PFSK-1 (cell line): ENCODE results near the gene MCM8.

Experiments used
- FOXP2 ChIP-seq: optimal IDR thresholded peaks from 2 replicates; pipeline ENCODE3; 2011; ENCODE audit warnings: borderline replicate concordance, control low read depth, inconsistent platforms; ENCODE audit not compliant: insufficient read depth; ENCODE audit errors: extremely low read length, extremely low read depth
- POLR2AphosphoS5 ChIP-seq: IDR thresholded peaks from 2 replicates; pipeline ENCODE4 v1.6.1; 2012; ENCODE audit warnings: low read depth, mild to moderate bottlenecking, control low read depth, low read length, moderate library complexity
- SIN3A ChIP-seq: IDR thresholded peaks from 2 replicates; pipeline ENCODE4 v1.6.1; 2012; ENCODE audit warnings: mild to moderate bottlenecking, low read length, moderate library complexity, borderline replicate concordance; ENCODE audit not compliant: insufficient read depth
- TAF1 ChIP-seq: IDR thresholded peaks from 2 replicates; pipeline ENCODE4 v1.6.1; 2012; ENCODE audit warnings: low read length, control low read depth, borderline replicate concordance; ENCODE audit not compliant: insufficient read depth
- TF ChIP-seq, protein P1 (sequence below), 2 experiments: IDR thresholded peaks; 2 replicates each; pipeline versions ENCODE4 v1.6.1 to v1.8.0; 2011 to 2012; ENCODE audit warnings: low read depth in 2 of 2, low read length in 2 of 2, control low read depth in 1 of 2, inconsistent platforms in 1 of 2, mild to moderate bottlenecking in 1 of 2, moderate library complexity in 1 of 2; ENCODE audit not compliant: insufficient read depth in 1 of 2

Gene MCM8

DNA sequence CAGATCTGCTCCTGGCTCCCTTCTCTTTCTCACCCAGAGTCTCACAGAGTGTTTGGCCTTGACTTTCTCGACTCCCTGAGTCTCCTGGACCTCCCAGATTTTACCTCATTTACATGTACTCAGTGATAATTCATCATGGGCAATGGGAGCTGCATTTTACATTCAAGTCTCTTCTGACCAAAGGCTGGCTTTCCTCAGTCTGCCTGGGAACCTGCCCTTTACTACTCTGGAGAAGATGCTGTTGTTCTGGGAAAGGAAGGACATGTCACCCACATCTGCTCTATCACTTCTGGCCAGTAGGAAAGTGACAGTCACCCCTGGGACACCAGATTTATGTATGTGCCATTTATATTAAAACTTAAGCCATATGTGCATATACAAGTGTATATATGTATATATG lies 96.0 kb downstream of the MCM8 start:
- TF ChIP-seq SIN3A: no peak
- TF ChIP-seq, protein P1, sequence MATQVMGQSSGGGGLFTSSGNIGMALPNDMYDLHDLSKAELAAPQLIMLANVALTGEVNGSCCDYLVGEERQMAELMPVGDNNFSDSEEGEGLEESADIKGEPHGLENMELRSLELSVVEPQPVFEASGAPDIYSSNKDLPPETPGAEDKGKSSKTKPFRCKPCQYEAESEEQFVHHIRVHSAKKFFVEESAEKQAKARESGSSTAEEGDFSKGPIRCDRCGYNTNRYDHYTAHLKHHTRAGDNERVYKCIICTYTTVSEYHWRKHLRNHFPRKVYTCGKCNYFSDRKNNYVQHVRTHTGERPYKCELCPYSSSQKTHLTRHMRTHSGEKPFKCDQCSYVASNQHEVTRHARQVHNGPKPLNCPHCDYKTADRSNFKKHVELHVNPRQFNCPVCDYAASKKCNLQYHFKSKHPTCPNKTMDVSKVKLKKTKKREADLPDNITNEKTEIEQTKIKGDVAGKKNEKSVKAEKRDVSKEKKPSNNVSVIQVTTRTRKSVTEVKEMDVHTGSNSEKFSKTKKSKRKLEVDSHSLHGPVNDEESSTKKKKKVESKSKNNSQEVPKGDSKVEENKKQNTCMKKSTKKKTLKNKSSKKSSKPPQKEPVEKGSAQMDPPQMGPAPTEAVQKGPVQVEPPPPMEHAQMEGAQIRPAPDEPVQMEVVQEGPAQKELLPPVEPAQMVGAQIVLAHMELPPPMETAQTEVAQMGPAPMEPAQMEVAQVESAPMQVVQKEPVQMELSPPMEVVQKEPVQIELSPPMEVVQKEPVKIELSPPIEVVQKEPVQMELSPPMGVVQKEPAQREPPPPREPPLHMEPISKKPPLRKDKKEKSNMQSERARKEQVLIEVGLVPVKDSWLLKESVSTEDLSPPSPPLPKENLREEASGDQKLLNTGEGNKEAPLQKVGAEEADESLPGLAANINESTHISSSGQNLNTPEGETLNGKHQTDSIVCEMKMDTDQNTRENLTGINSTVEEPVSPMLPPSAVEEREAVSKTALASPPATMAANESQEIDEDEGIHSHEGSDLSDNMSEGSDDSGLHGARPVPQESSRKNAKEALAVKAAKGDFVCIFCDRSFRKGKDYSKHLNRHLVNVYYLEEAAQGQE (IDR thresholded peaks at IDR 0.05; ENCODE audit: insufficient read depth in 1 of 2, low read depth in 2 of 2, low read length in 2 of 2): no peak
- TF ChIP-seq POLR2AphosphoS5: no peak
- TF ChIP-seq TAF1: no peak
- TF ChIP-seq FOXP2: no peak

- TF ChIP-seq TAF1: no peak
- no peak for TF ChIP-seq POLR2AphosphoS5
Measured at GRCh38 chr20:6048391-6048790, 97.9 kb downstream of the MCM8 start.
